GM19238 (cell line): ENCODE data around the gene FAP.

Experiments
- DNase-seq: peaks from one replicate; pipeline ENCODE4 v3.0.0; 2011; ENCODE audit warnings: low spot score; ENCODE audit not compliant: insufficient read length

FAP gene

DNA sequence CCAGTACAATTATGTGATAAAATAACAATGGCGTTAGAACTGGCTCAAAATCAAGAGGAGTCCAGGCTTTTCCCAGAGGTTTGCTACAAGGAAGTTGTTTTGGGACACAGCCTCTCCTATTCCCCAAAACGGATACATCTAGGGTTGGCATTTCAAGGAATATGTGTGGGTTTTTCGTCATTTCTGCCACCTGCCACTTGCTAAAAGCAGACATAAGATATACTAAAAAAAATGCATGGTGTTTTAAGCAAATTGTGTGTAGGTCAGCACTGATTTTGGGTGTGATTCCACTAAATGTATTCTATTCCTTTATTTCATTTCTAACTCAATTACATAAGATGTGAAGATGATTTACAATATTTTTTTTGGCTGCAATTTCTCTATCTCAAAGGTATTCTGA, 54.8 kb downstream of the FAP start:
- DNase-seq: no peak

DNA sequence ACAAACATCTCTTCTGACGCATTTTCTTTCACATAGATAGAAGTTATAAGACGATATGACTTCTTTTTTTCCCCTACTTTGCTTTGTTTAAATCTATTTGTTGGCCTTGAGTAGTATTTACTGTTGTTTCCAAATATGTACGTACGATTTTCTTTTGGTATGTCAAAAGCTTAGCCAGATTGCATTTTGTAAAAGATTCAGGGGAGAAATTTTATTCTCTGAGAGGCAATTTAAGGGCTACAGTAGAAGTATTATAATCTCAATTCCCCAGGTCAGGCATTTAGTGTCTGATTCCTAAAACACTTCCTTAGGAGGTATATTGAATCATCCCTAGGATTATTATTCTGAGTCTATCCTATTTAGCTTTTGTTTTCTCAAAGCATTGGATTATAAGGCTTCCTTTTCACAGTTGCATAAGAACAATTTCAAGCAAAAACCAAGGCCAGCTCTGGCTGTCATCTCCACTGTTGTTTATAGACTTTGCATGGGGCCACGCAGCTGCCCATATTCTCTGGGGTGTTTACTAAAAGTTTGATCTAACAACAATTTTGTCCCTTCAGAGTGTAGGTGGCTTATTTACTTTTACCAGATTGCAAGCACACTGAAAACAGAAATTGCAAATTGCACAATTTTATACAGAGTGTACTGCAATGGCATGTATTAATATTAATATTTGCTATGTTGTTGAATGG, 57.6 kb downstream of the FAP start:
- no peak for DNase-seq

DNA sequence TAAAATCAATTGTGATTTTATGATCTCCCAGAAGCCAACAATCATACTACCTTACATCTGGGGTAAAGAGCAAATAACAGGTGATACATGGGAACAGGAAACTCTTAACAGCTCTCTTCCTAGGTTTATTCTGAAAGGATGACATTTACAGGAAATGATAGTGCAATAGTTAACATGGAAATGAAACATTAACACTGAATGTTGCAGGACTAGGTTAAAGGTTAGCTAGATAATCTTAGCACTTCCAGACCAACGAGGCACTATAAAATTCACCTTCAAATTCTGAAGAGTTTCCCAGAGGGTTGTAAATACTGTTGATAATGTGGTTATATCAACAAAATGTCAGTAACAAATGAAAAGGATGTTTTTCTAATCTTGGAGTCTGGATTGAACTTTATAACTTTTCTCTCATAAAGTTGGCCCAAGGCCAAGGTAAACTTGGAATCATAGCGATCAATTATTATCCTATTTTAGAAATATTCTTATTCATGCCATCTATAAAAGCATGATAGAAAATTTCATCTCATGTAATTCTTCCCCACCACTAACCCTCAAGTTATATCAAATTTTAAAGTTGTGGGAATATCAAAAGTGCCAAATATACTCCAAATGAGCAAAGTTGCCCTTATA, 58.3 kb downstream of the FAP start:
- DNase-seq: no peak

DNA sequence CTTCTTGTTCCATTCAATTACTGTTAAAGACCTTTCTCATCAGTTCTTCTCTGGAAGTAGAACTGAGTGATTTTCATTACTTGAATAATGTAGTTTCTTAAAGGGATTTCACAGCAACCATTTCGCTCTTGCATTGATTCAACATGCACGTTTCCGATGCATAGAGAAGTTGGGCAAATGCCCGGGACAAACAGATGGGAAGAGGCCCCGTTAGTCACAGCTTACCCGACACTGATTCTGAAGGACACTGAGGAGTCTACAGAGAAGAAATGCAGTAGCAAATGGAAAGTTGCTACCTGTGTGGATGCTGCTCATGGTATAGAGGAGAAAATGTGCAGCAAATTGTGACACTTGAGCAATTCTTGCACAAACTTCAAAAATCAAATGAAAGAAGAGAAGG, 58.9 kb downstream of the FAP start:
- DNase-seq: no peak

DNA sequence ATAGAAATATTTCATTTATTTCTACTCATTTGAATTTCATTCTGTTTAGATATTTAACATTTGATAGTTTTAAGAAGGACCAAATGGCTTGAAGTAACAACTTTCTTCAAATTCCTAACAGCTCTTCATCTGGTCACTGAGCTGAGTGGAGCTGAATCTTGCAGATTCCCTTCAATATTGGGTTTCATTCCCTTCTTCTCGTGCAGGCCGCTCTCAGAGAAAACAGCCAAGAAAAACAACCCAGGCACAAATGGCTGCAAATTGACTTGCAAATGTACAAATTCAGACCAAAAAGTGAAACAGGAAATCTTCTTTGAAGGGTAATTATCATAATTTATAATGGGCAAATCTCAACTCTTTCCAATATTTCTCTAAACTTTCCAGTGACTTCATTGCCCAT, 60.9 kb downstream of the FAP start:
- DNase-seq: no peak

DNA sequence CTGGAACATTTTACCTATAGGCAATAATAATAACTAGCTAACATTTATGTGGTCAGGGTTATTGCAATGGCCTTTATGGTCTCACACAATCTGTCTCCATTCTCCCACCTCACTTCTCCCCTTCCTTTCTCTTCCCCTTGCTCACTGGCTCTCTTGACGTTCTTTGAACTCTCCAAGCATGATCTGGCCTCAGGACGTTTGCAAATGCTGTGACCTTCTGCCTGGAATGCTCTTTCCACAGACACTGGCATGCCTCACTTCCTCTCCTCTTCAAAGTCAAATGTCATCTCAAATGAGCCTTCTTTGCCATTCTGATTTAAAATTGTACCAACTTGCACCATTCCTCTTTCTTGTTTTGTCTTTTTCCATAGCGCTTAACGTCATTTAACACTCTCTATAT, 65.9 kb downstream of the FAP start:
- no peak for DNase-seq

DNA sequence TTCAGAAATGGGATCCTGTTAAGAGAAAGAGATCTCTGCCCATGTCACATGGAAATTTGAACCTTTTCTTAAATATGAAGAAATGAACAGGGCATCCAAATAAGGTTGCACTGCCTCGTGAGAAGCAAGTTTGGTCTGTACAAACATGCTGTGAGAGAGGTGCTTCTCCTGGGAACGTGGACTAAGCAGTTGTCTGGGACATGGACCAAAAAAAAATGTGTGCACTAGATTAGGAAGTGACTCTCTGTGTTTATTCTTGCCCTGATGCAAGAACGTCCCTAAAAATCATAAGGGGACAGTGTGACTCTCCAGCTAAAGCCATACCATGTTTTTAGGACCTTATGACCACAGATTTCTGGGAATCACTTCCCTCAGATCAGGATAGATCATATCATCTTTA, 67.5 kb downstream of the FAP start:
- DNase-seq: no peak

DNA sequence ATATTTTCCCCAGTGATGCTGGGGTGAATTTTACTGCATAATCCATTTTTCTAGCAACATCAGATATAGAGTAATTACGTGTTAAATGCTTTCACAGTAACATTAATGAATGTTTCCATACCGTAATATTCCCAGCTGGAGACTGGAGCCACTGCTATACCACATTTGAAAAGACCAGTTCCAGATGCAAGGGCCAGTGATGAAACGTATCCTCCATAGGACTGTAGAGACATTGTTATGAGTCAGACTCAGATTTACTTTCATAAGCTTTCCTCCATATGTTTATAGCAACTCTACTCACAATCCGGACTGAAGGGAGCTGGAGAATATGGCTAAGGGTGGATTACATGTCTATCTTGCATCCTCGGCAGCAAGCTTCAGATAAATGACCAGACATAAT, 68.5 kb downstream of the FAP start:
- DNase-seq: no peak

DNA sequence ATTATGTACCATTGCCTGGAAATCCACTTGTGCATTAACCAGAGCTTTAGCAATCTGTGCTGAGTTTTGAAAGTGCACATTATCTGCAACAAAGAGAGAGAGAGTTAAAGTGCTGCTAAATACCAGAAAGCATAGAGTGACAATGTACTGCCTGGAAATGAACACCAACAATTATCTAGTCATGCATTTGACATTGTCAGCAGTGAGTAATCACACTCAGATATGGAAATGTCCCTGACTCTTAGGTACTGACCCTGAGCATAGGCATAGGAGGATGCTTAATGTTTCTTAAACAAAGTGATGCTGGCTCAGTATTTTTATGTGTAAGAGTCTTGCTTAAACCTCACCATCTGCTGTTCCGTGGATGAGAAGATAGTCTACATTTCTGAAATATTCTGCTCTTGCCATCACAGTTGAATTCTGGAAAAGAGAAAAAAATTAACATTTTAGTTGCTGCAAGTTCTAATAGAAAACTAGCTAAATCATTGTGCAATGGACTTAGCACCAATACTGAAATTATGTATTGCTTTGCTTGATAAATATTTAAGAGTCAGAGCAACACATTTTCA, 70.4 kb downstream of the FAP start:
- no peak for DNase-seq

DNA sequence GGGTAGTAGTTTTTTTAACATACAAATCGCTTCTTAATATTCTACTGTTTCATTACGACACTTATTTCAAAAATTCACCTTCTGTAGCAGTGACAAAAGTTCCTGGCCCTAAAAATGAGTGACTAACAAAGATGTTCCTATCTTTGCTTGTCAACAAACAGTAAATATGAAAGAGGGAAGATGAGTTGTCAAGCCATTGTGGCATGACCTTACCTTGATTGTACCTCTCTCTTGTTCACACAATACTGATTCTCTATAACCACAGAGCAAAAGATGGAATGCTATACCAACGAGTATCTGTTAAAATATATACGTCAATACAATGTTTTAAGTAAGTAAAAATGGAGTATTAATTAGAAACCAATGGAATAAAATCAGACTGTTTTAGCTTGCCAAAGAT, 76.5 kb downstream of the FAP start:
- DNase-seq: no peak

DNA sequence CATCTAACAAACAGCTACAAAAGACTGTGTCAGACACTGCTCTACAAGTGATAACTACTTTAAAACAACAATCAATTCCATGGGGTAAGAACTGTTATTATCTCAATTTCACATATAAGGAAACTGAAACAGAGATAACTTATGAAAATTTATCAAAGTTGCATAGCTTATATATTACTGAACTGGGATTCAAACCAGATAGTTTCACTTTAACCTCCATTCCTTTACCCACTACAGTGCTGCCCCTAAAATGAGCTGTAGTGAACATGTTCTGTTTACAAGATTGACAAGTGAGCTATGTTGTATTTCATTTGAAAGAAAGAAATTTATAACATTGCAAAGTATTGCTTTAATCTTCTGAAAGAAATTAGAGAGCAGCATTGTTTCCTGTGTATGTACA, 77.1 kb downstream of the FAP start:
- no peak for DNase-seq

DNA sequence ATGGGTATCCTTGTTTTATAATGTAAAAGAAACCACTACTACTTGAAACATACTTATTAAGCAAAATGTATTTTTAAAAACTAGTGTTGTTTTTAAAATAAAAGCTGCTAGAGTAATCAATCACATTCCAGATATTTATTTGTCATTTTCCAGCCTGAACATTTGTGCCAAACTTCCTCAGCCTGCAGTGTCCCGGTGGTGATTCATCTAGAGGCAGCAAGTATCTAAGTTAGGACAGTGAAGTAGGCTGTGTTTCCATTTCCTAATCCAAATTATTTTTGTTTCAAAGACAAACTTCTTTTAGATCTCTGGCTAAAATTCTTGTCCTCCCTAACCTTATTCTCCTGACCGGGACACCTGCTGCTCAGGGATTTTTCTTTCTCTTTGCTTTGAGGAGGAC, 78.4 kb downstream of the FAP start:
- no peak for DNase-seq

DNA sequence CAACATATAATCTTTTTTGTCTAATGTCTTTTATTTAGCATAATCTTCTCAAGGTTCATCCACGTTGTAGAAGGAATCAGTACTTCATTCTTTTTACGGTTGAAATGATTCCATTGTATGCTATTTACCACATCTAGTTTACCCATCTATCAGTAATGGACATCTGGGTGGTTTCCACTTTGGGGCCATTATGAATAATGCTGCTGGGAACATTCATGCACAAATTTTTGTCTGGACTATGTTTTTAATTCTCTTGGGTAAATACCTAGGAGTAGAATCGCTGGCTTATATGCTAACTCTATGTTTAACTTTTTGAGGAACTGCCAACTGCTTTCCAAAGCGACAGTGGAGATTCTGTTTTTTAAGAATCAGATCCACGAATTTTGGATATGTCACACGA, 83.8 kb downstream of the FAP start:
- no peak for DNase-seq

DNA sequence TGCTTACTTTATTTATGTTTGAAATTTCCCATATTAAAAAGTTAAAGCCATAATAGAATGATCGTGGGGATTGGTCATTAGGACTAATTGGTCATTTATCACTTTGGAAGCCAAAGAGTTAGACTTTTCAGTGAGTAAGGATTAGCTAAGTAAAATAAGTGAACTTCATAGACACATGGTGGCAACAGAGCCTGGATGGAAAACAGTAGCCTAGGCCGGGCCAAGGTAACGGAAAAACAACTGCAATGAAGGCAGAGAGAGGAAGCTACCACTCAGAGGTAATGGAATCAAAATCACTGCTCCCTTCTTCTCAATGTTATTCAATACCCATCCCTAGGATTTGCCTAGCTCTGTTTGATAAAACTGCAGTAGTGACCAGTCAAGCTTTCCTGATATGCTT, 87.1 kb downstream of the FAP start:
- no peak for DNase-seq

DNA sequence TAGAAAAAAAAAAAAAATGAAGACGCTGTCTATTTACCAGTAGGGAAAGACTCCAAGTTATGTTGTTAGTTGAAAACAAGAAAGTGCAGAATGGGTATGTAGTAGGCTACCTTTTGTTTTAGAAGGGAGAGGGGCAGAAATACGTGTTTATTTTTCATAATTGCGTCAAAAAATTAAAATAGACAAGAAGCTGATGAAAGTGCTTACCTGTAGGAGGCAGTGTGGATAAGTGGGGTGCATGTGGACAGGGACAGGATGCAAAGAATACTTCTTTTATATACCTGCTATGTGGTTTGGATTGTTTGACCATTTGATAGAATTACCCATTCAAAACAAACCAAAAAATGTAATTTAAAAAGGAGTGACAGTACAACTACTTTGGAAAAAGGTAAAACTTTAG, 88.2 kb downstream of the FAP start:
- DNase-seq: no peak

DNA sequence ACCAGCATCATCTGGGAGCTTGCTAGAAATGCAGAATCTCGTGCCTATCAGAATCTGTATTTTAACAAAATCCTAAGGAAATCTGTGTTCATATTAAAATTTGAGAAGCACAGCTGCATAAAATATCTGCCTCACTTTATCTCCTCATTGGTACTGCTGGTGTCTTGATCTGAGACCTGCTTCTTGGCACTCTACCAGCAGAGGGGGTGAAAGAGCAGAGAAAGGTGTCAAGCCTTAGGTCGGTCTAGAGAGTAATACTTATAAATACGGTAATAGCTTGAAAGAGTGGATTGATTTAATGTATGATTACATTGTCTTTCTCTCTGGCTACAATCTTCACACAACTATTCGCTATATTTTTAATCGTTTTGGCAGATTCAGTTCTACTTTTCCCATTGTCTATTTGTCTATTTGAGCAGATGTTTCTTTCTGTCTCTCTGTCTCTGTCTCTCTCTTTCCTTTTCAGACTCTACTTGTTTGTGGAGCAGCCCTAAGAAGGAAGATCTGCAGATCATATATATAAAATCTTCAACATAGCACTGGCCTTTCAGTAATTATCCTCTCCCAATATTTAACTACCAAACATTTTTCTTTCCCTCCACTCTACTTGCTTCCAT, 89.5 kb downstream of the FAP start:
- DNase-seq: peak; percentile 3

DNA sequence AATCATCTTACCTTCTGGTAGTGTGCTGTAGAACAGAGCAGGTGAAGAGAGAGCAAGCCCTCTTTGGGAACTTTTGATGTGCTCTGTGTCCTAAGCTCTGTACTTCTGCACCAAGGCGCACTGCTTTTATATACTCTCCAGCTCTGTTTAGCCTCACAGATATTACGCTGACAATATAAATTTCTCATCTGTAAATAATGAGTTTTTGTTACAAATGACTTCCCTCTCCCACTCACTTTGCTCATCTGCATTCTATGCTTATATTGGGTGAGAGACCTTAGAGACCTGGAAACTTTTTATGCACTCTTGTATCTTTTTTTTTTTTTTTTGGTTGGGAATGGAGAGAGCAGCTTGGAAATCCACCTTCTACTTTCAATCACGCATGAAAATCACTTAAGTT, 91.1 kb downstream of the FAP start, which contains the start of gene GCG:
TSS of gene GCG (minus strand) at position 101 of the 400 bp plus-strand sequence. CDS start 3,069 bp downstream, outside the sequence.
- DNase-seq: no peak

DNA sequence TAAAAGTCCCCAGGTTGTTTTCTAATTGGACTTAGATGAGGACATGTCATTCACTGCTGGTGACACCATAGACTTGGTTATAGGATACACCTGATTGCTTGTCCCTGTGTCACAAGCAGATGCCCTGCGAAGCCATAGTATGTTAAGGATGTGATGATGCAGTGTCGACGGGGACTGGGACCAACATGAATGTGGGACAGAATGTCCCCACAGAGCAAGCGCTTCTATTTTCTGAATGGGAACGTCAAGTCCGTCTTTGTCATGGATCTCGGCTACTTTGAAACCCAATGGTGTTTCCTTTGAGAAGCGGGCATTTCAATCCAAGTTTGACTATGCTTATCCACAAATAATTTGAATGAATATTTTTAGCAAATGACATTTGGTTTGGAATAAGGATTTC, 93.3 kb downstream of the FAP start:
- no peak for DNase-seq

DNA sequence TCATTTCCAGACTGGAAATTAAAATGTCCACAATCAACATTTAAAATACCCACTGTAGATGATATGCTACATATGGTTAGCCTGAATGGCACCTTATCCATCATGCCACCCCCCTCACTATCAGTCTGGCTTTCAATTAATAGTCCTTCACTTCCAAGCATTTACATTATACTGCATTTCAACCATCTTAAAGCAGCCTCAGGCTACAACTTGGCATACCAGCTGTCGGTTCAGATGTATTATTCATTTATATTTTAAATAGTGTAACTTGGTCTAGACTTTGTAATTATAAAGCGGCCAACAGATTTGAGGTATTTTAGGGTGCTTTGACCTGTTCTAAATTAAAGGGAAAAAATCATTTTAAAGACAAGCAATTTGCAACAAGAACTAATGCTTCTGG, 93.8 kb downstream of the FAP start:
- no peak for DNase-seq

DNA sequence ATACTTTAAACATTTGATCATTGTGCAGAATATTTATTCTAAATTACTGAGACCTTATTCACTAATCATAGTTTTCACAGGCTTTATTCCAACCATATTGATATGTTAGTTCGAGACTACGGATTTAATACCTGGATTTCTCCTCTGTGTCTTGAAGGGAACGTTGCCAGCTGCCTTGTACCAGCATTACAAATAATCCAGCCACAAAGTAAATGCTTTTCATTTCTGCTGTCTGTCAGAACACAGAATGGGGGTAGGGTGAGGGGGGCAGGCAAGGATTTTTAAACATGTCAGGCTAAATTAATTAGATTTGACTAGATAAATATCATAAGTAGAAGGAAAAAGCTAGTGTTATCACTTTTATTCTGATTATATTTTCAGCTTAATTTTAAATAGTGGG, 94.3 kb downstream of the FAP start:
- no peak for DNase-seq

DNA sequence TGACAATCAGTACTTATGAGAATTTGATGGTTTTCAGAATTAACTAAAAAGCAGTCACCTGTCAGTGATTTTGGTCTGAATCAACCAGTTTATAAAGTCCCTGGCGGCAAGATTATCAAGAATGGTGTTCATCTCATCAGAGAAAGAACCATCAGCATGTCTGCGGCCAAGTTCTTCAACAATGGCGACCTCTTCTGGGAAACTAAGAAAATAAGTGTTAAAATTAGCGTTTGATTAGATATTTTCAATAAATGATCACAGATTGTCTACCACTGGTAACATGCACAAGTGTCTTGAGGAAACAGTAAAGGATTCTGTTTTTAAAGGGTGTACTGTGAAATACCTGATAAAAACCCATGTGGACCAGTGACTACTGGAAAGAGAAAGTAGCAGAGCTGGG, 99.3 kb downstream of the FAP start:
- DNase-seq: no peak

DNA sequence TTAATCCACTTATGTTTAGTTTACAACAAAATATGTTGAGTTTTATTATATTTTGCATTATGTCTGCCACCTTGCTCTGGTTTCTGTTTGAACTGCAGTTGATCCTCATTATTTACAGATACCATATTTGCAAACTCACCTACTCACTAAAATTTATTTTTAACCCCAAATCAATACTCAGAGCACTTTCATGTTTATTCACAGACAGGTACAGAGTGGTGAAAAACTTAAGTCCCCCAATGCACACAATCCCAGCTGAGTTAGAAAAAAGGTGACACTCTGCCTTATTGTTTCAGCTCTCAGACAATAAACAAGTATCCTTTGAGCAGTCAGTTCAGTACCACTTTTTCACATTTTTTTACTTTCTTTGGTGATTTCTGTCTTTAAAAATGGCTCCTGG, 104.9 kb downstream of the FAP start:
- DNase-seq: no peak

DNA sequence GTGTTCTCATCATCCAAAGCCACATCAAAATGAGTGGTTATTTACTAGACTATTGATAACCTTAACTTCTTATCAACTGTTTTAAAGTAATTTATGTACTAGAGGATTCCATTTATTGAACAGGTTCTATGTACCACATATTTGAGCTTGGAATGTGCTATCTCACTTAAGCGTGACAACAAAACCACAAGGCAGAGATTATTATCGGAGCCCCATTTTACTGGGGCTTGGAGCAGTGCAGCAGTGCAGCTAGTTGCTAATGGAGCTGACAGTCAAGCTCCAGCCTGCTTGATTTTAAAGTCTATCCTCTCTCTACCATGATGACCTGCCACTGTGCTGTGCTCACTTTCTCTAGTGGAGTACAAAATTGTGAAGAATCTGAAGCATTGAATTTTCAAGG, 115.8 kb downstream of the FAP start:
- no peak for DNase-seq
